K562 (cell line): ENCODE data around the gene GGNBP2. TPM values are rescaled to one million over a fixed set of nuclear protein-coding genes. Genes with fewer than 3 reads are reported as not detected.

Experiments
- ARID3B ChIP-seq: fragments of 250-450 bp; sonication (Bioruptor Pico); IDR thresholded peaks from 2 replicates; pipeline ENCODE4 v1.4.0; 2020; ENCODE audit warnings: borderline replicate concordance
- ATF1 ChIP-seq, 2 experiments: fragments of 450-650 bp in 1 of 2; IDR thresholded peaks; 2 replicates each; pipeline ENCODE4 v1.6.1; 2016; ENCODE audit warnings: missing compliant biosample characterization in 1 of 2, missing genetic modification characterization in 1 of 2
- ELK3 ChIP-seq: fragments of 450-650 bp; formaldehyde crosslinking; IDR thresholded peaks from 2 replicates; pipeline ENCODE4 v1.4.0; 2020; ENCODE audit warnings: mild to moderate bottlenecking
- FOXA3 ChIP-seq, 2 experiments: fragments of 450-650 bp in 1 of 2; sonication (generic) in 1 of 2; formaldehyde crosslinking; IDR thresholded peaks in 1 of 2; conservative IDR thresholded peaks in 1 of 2; 2 replicates each; pipeline versions ENCODE4 v1.4.0 to v1.8.0; 2020 to 2022; ENCODE audit warnings: mild to moderate bottlenecking in 2 of 2, missing genetic modification reagents in 1 of 2
- HNRNPK ChIP-seq: fragments of 200-400 bp; formaldehyde crosslinking; IDR thresholded peaks from one replicate; pipeline ENCODE4 v1.6.1; 2018; ENCODE audit warnings: mild to moderate bottlenecking, low read depth, low read length; ENCODE audit not compliant: poor library complexity, severe bottlenecking
- KDM2B ChIP-seq: fragments of 250-450 bp; sonication (Bioruptor Pico); IDR thresholded peaks from 2 replicates; pipeline ENCODE4 v1.8.0; 2021; ENCODE audit warnings: mild to moderate bottlenecking, moderate library complexity
- MNT ChIP-seq, 2 experiments: fragments of 450-650 bp; conservative IDR thresholded peaks; 2 replicates each; pipeline ENCODE4 v1.6.1; 2017; ENCODE audit warnings: mild to moderate bottlenecking in 2 of 2, moderate library complexity in 2 of 2
- PCBP2 ChIP-seq: fragments of 200-400 bp; formaldehyde crosslinking; IDR thresholded peaks from 2 replicates; pipeline ENCODE4 v1.6.1; 2018; ENCODE audit warnings: low read length, low read depth, mild to moderate bottlenecking, moderate library complexity; ENCODE audit not compliant: poor library complexity, severe bottlenecking
- SRF ChIP-seq, 2 experiments: fragments of 250-450, 450-650 bp in 1 of 2; sonication (Bioruptor Pico) in 1 of 2; sonication (generic) in 1 of 2; formaldehyde crosslinking; IDR thresholded peaks; 2 replicates each; pipeline versions ENCODE4 v1.5.0 to v1.5.1; 2020 to 2022; ENCODE audit warnings: mild to moderate bottlenecking in 1 of 2, missing genetic modification reagents in 1 of 2
- SRSF3 ChIP-seq: fragments of 200-400 bp; formaldehyde crosslinking; IDR thresholded peaks from 2 replicates; pipeline ENCODE4 v1.6.1; 2016; ENCODE audit warnings: mild to moderate bottlenecking, low read length, moderate library complexity; ENCODE audit not compliant: insufficient read depth
- TOE1 ChIP-seq, 2 experiments: fragments of 450-650 bp in 1 of 2; sonication (generic) in 1 of 2; formaldehyde crosslinking in 1 of 2; IDR thresholded peaks; 2 replicates each; pipeline versions ENCODE4 v1.7.1 to v1.8.0; 2016 to 2022; ENCODE audit warnings: borderline replicate concordance in 2 of 2, mild to moderate bottlenecking in 2 of 2, antibody characterized with exemption in 1 of 2, inconsistent platforms in 1 of 2, low read depth in 1 of 2, missing genetic modification reagents in 1 of 2, moderate library complexity in 1 of 2
- TRIM25 ChIP-seq: fragments of 450-650 bp; IDR thresholded peaks from 2 replicates; pipeline ENCODE4 v1.7.0; 2016; ENCODE audit warnings: borderline replicate concordance
- USF2 ChIP-seq: sonication (generic); formaldehyde crosslinking; IDR thresholded peaks from 2 replicates; pipeline ENCODE4 v1.5.0; 2020; ENCODE audit warnings: missing genetic modification reagents
- ZBTB43 ChIP-seq: sonication (generic); formaldehyde crosslinking; IDR thresholded peaks from 2 replicates; pipeline ENCODE4 v1.8.0; 2023; ENCODE audit warnings: mild to moderate bottlenecking, missing genetic modification reagents
- ZNF644 ChIP-seq: fragments of 200-800 bp; sonication (Bioruptor generic); IDR thresholded peaks from 2 replicates; pipeline ENCODE4 v1.6.1; 2016; ENCODE audit warnings: low read depth, missing genetic modification characterization, missing compliant biosample characterization
- polyA plus RNA-seq, 8 experiments: library from polyadenylated mRNA; depleted of rRNA in 4 of 8; stranded (reverse) in 5 of 8; unstranded in 3 of 8; fragments of >200 nt; fragmentation: Nextera tagmentation in 2 of 8; fragmentation: Illumina TruSeq in 1 of 8; extraction: Ambion mirVana in 2 of 8; extraction: Trizol in 1 of 8; gene quantifications; 2 replicates each; pipeline versions ENCODE4 v1.2.1 to v1.2.3, GENCODE V29; 2011 to 2014; ENCODE audit warnings: inconsistent platforms in 1 of 8, missing spikeins in 1 of 8
- total RNA-seq, 7 experiments: library from RNA; depleted of rRNA in 6 of 7; stranded (reverse); fragments of >200 nt in 6 of 7; fragmentation: Illumina TruSeq in 2 of 7; extraction: Trizol in 2 of 7; gene quantifications; 2 replicates each; pipeline versions ENCODE4 v1.2.1 to v1.2.3, GENCODE V29; 2011 to 2021; ENCODE audit warnings: low replicate concordance in 1 of 7

The GGNBP2 gene
- total and polyA plus RNA-seq, 9 of the 15 experiments (the other 6 are each of a cell fraction or from before 2014, with no cell fraction given), result 35.7 to 96.6 (median 64.1) TPM

- TF ChIP-seq USF2 (CRISPR knock-in tag), result peak; percentile 42
- TF ChIP-seq PCBP2, result no peak
- no peak for TF ChIP-seq MNT (conservative IDR thresholded peaks at IDR 0.05)
- TF ChIP-seq ATF1 (CRISPR knock-in tag; IDR thresholded peaks at IDR 0.05), result no peak
- TF ChIP-seq ATF1 (tag; IDR thresholded peaks at IDR 0.05), result no peak
- no peak for TF ChIP-seq FOXA3 (CRISPR knock-in tag; conservative IDR thresholded peaks at IDR 0.05 in 1 of 2, IDR thresholded peaks at IDR 0.05 in 1 of 2)
- no peak for TF ChIP-seq HNRNPK
- TF ChIP-seq SRSF3, result 0 out of 2 replicates have a peak, but pooled peaks have one; percentile 53
- no peak for TF ChIP-seq ARID3B (CRISPR knock-in tag)
- no peak; a peak in 1 of 4 replicates for TF ChIP-seq SRF (CRISPR knock-in tag; IDR thresholded peaks at IDR 0.05)
- TF ChIP-seq ZBTB43 (CRISPR knock-in tag), result no peak
- TF ChIP-seq TOE1 (IDR thresholded peaks at IDR 0.05; ENCODE audit: borderline replicate concordance), result no peak
- no peak for TF ChIP-seq TOE1 (CRISPR knock-in tag; IDR thresholded peaks at IDR 0.05; ENCODE audit: borderline replicate concordance, low read depth)
- no peak for TF ChIP-seq KDM2B
- TF ChIP-seq ZNF644 (tag), result no peak
- no peak for TF ChIP-seq TRIM25
- TF ChIP-seq ELK3 (CRISPR knock-in tag), result no peak
These were observed 10.5 kb upstream of the GGNBP2 start (continued) for GRCh38 chr17:36533935-36534839.
